AG09309 (cell line): ENCODE measurements around the gene MAN1A2.
"Not testable (repeated sequence)": the region's sequence is repeated elsewhere in the genome, so short reads cannot be mapped to it uniquely, and the experiment has no call there.

ENCODE experiments used
- DNase-seq: peaks from one replicate; pipeline ENCODE4 v3.0.0-alpha.2; 2010; ENCODE audit warnings: low read depth
- H3K4me3 ChIP-seq: 2 replicates; pipeline ENCODE4 v1.5.1; 2011; ENCODE audit warnings: mild to moderate bottlenecking, low read depth, low read length, moderate library complexity; ENCODE audit not compliant: control insufficient read depth
- CTCF ChIP-seq: IDR thresholded peaks from 2 replicates; pipeline ENCODE4 v1.5.1; 2011; ENCODE audit warnings: mild to moderate bottlenecking, low read depth, low read length, inconsistent platforms; ENCODE audit not compliant: insufficient read depth, control insufficient read depth; ENCODE audit errors: missing control alignments

MAN1A2 gene

GRCh38 chr1:117553471-117553870, 186.2 kb downstream of the MAN1A2 start:
- no peak overlapping the region for H3K4me3 ChIP-seq
- DNase-seq: no peak
- no peak for TF ChIP-seq CTCF

GRCh38 chr1:117555806-117556205, 188.6 kb downstream of the MAN1A2 start:
- no peak overlapping the region for H3K4me3 ChIP-seq
- no peak for TF ChIP-seq CTCF
- no peak for DNase-seq

GRCh38 chr1:117556341-117556740, 189.1 kb downstream of the MAN1A2 start:
- DNase-seq: no peak
- H3K4me3 ChIP-seq: no peak overlapping the region
- TF ChIP-seq CTCF: no peak

GRCh38 chr1:117556976-117557375, 189.7 kb downstream of the MAN1A2 start:
- no peak for TF ChIP-seq CTCF
- no peak overlapping the region for H3K4me3 ChIP-seq
- no peak for DNase-seq

- DNase-seq, H3K4me3 ChIP-seq: not testable (repeated sequence)
Measured at GRCh38 chr1:117558451-117558850, 191.2 kb downstream of the MAN1A2 start.

- DNase-seq: no peak
- H3K4me3 ChIP-seq: no peak overlapping the region
- TF ChIP-seq CTCF: no peak
Measured at GRCh38 chr1:117559139-117559538, 191.9 kb downstream of the MAN1A2 start.

- DNase-seq: no peak
- no peak for TF ChIP-seq CTCF
- H3K4me3 ChIP-seq: no peak overlapping the region
Measured at GRCh38 chr1:117559985-117560384, 192.7 kb downstream of the MAN1A2 start.
